Measurements from ENCODE around the gene RFC3.

RFC3 gene

GRCh38 chr13:33868343-33868994 is 50.5 kb downstream of the RFC3 start:
- Histone ChIP-seq H3K9me3 (no peaks in the 10 kb centered on the region), H3K36me3 (no peaks in the 10 kb centered on the region), H3K27ac (no peak overlapping the region), H3K4me1 (ENCODE audit: control insufficient read depth in 1 of 2, insufficient read depth in 1 of 2, low read depth in 1 of 2, low read length in 1 of 2) (no peaks in the 10 kb centered on the region), H3K4me3 (ENCODE audit: low read depth in 1 of 2, low read length in 1 of 2) (no peak overlapping the region), H3K27me3 (no peaks in the 10 kb centered on the region)
- TF ChIP-seq CTCF (IDR thresholded peaks at IDR 0.05) = no peak

- Histone ChIP-seq H3K27ac (no peak overlapping the region), H3K9me3 (no peaks in the 10 kb centered on the region), H3K4me3 (ENCODE audit: low read depth in 1 of 2, low read length in 1 of 2) (no peak overlapping the region), H3K36me3 (no peaks in the 10 kb centered on the region), H3K27me3 (no peaks in the 10 kb centered on the region), H3K4me1 (ENCODE audit: control insufficient read depth in 1 of 2, insufficient read depth in 1 of 2, low read depth in 1 of 2, low read length in 1 of 2) (no peaks in the 10 kb centered on the region)
- TF ChIP-seq CTCF (IDR thresholded peaks at IDR 0.05) = no peak
These were observed 51.1 kb downstream of the RFC3 start for GRCh38 chr13:33869005-33869404.

- H3K27me3 ChIP-seq = no peaks in the 10 kb centered on the region
- no peaks in the 10 kb centered on the region for H3K9me3 ChIP-seq
- no peaks in the 10 kb centered on the region for H3K36me3 ChIP-seq
- no peak for TF ChIP-seq CTCF (IDR thresholded peaks at IDR 0.05)
- no peak overlapping the region for H3K27ac ChIP-seq
- H3K4me1 ChIP-seq (ENCODE audit: control insufficient read depth in 1 of 2, insufficient read depth in 1 of 2, low read depth in 1 of 2, low read length in 1 of 2) = no peaks in the 10 kb centered on the region
- H3K4me3 ChIP-seq (ENCODE audit: low read depth in 1 of 2, low read length in 1 of 2) = no peak overlapping the region
These were observed 52.2 kb downstream of the RFC3 start for GRCh38 chr13:33870046-33870668.

- Histone ChIP-seq H3K27ac (no peak overlapping the region), H3K36me3 (no peaks in the 10 kb centered on the region)
These were observed 53.5 kb downstream of the RFC3 start for GRCh38 chr13:33871207-33872004.

GRCh38 chr13:33872005-33872351 is 54.0 kb downstream of the RFC3 start:
- no peak for TF ChIP-seq CTCF (IDR thresholded peaks at IDR 0.05)
- Histone ChIP-seq H3K4me3 (ENCODE audit: low read depth in 1 of 2, low read length in 1 of 2) (no peak overlapping the region), H3K27me3 (no peaks in the 10 kb centered on the region), H3K9me3 (no peaks in the 10 kb centered on the region), H3K4me1 (ENCODE audit: control insufficient read depth in 1 of 2, insufficient read depth in 1 of 2, low read depth in 1 of 2, low read length in 1 of 2) (no peaks in the 10 kb centered on the region), H3K36me3 (no peaks in the 10 kb centered on the region), H3K27ac (no peak overlapping the region)

More at GRCh38 chr13:33871207-33872004, 53.5 kb downstream of the RFC3 start:
- no peaks in the 10 kb centered on the region for H3K4me1 ChIP-seq (ENCODE audit: control insufficient read depth in 1 of 2, insufficient read depth in 1 of 2, low read depth in 1 of 2, low read length in 1 of 2)
- no peak overlapping the region for H3K4me3 ChIP-seq (ENCODE audit: low read depth in 1 of 2, low read length in 1 of 2)
- no peaks in the 10 kb centered on the region for H3K9me3 ChIP-seq
- no peak for TF ChIP-seq CTCF (IDR thresholded peaks at IDR 0.05)
- H3K27me3 ChIP-seq = no peaks in the 10 kb centered on the region

Data from neutrophil (primary cell).